K562 (cell line): Measurements from ENCODE around the gene TDRD9. TPM values are rescaled to one million over a fixed set of nuclear protein-coding genes. Genes with fewer than 3 reads are reported as not detected.

Source experiments
- EHMT2 ChIP-seq: fragments of 450-650 bp; IDR thresholded peaks from 2 replicates; pipeline ENCODE4 v1.6.1; 2018; ENCODE audit warnings: antibody characterized with exemption
- KAT7 ChIP-seq: sonication (generic); formaldehyde crosslinking; IDR thresholded peaks from 2 replicates; pipeline ENCODE4 v1.8.0; 2022; ENCODE audit warnings: missing genetic modification reagents, mild to moderate bottlenecking, borderline replicate concordance
- L3MBTL2 ChIP-seq: fragments of 450-650 bp; IDR thresholded peaks from 2 replicates; pipeline ENCODE4 v1.6.1; 2016; ENCODE audit warnings: mild to moderate bottlenecking, moderate library complexity
- MYC ChIP-seq, 2 experiments: fragments of 250-450 bp in 1 of 2; sonication (Bioruptor Pico) in 1 of 2; IDR thresholded peaks; 2 replicates each; pipeline versions ENCODE4 v1.5.1 to v1.6.1; 2012 to 2021; ENCODE audit warnings: low read depth in 2 of 2, borderline replicate concordance in 1 of 2, improper control_type of control experiment in 1 of 2, low read length in 1 of 2, mild to moderate bottlenecking in 1 of 2, moderate library complexity in 1 of 2
- SIN3A ChIP-seq, 2 experiments: fragments of 150-350 bp in 1 of 2; IDR thresholded peaks; 2 replicates each; pipeline ENCODE4 v1.6.1; 2011 to 2016; ENCODE audit warnings: borderline replicate concordance in 2 of 2, low read depth in 2 of 2, low read length in 2 of 2, mild to moderate bottlenecking in 2 of 2, moderate library complexity in 2 of 2; ENCODE audit not compliant: control insufficient read depth in 1 of 2
- SOX6 ChIP-seq: fragments of 450-650 bp; IDR thresholded peaks from 2 replicates; pipeline ENCODE4 v1.6.1; 2014; ENCODE audit warnings: mild to moderate bottlenecking
- ZNF77 ChIP-seq: fragments of 250-450 bp; sonication (Bioruptor Pico); IDR thresholded peaks from 2 replicates; pipeline ENCODE4 v1.5.0; 2020
- polyA plus RNA-seq, 8 experiments: library from polyadenylated mRNA; depleted of rRNA in 4 of 8; stranded (reverse) in 5 of 8; unstranded in 3 of 8; fragments of >200 nt; fragmentation: Nextera tagmentation in 2 of 8; fragmentation: Illumina TruSeq in 1 of 8; extraction: Ambion mirVana in 2 of 8; extraction: Trizol in 1 of 8; gene quantifications; 2 replicates each; pipeline versions ENCODE4 v1.2.1 to v1.2.3, GENCODE V29; 2011 to 2014; ENCODE audit warnings: inconsistent platforms in 1 of 8, missing spikeins in 1 of 8
- total RNA-seq, 7 experiments: library from RNA; depleted of rRNA in 6 of 7; stranded (reverse); fragments of >200 nt in 6 of 7; fragmentation: Illumina TruSeq in 2 of 7; extraction: Trizol in 2 of 7; gene quantifications; 2 replicates each; pipeline versions ENCODE4 v1.2.1 to v1.2.3, GENCODE V29; 2011 to 2021; ENCODE audit warnings: low replicate concordance in 1 of 7
- TF ChIP-seq, protein P1 (sequence below), 2 experiments: fragments of 450-650 bp in 1 of 2; sonication (generic) in 1 of 2; formaldehyde crosslinking in 1 of 2; IDR thresholded peaks; 2 replicates each; pipeline versions ENCODE4 v1.7.1 to v1.9.0; 2016 to 2022; ENCODE audit warnings: inconsistent platforms in 1 of 2, mild to moderate bottlenecking in 1 of 2, missing genetic modification reagents in 1 of 2
- TF ChIP-seq, protein P2 (sequence below): sonication (generic); IDR thresholded peaks from 2 replicates; pipeline ENCODE4 v1.6.1; 2016
- TF ChIP-seq, protein P3 (sequence below), 2 experiments: IDR thresholded peaks; 2 replicates each; pipeline ENCODE4 v1.6.1; 2012; ENCODE audit warnings: improper control_type of control experiment in 2 of 2, low read depth in 2 of 2, low read length in 2 of 2, borderline replicate concordance in 1 of 2

Gene TDRD9
- total and polyA plus RNA-seq, 9 of the 15 experiments (the other 6 are each of a cell fraction or from before 2014, with no cell fraction given), result 0.04 to 0.14 (median 0.04) TPM; not detected in 5

DNA sequence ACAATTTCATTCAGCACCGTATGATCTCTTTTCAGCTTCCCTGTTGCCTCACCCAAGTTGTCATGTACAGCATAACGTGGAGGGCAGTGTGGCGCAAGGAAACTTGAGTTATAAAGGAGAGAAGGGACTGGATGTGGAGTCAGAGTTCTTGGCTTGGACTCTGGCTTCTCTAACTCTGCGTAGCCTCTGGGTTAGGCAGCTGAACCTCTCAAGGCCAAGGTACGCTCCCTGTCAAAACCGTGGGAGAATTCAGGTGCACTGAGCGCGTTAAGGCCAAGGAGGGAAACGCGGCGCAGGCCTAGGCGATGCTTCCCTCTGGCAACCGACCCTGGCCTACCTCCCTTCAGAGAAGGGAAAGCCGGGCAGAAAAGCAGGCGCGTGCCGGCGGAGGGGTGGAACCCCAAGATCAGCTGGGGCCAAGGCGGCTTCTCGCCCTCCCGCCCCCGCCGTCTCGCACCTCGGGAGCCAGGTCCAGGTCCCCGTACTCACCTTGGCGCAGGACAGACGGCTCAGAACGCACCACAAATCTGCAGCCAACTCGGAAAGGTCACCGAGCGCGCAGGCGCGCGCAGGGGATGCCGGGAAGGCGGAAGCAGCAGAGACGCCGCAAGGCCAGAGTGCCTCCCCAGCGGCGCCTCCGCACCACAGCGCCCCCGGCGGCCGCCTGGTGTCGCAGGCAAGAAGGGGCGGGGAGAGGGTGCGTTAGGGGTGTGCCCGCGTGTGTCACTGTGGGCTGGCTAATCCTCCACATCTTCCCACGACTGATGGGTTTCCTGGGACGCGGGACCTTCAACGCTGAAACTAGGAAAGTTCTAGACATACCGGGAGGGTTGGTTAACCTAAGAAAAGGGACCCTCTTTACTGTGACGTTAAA lies 7.0 kb upstream of the TDRD9 start (continued):
- TF ChIP-seq, protein P1, sequence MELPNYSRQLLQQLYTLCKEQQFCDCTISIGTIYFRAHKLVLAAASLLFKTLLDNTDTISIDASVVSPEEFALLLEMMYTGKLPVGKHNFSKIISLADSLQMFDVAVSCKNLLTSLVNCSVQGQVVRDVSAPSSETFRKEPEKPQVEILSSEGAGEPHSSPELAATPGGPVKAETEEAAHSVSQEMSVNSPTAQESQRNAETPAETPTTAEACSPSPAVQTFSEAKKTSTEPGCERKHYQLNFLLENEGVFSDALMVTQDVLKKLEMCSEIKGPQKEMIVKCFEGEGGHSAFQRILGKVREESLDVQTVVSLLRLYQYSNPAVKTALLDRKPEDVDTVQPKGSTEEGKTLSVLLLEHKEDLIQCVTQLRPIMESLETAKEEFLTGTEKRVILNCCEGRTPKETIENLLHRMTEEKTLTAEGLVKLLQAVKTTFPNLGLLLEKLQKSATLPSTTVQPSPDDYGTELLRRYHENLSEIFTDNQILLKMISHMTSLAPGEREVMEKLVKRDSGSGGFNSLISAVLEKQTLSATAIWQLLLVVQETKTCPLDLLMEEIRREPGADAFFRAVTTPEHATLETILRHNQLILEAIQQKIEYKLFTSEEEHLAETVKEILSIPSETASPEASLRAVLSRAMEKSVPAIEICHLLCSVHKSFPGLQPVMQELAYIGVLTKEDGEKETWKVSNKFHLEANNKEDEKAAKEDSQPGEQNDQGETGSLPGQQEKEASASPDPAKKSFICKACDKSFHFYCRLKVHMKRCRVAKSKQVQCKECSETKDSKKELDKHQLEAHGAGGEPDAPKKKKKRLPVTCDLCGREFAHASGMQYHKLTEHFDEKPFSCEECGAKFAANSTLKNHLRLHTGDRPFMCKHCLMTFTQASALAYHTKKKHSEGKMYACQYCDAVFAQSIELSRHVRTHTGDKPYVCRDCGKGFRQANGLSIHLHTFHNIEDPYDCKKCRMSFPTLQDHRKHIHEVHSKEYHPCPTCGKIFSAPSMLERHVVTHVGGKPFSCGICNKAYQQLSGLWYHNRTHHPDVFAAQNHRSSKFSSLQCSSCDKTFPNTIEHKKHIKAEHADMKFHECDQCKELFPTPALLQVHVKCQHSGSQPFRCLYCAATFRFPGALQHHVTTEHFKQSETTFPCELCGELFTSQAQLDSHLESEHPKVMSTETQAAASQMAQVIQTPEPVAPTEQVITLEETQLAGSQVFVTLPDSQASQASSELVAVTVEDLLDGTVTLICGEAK (IDR thresholded peaks at IDR 0.05), result 0 out of 2 replicates have a peak, but pooled peaks have one; percentile 58
- TF ChIP-seq, protein P1 (CRISPR knock-in tag; IDR thresholded peaks at IDR 0.05), result no peak
- TF ChIP-seq L3MBTL2, result 0 out of 2 replicates have a peak, but pooled peaks have one; percentile 17
- TF ChIP-seq KAT7 (CRISPR knock-in tag), result no peak
- peak; percentile 61 for TF ChIP-seq SOX6
- TF ChIP-seq ZNF77 (CRISPR knock-in tag), result no peak
- TF ChIP-seq SIN3A (IDR thresholded peaks at IDR 0.05; ENCODE audit: borderline replicate concordance in 2 of 2, control insufficient read depth in 1 of 2, low read depth in 2 of 2, low read length in 2 of 2), result peak in 1 of 2 experiments; percentile 52; a peak in 1 of 4 replicates
- peak; percentile 73 for TF ChIP-seq MYC (IDR thresholded peaks at IDR 0.05; ENCODE audit: low read depth, low read length)
- TF ChIP-seq MYC (CRISPR knock-in tag; IDR thresholded peaks at IDR 0.05; ENCODE audit: borderline replicate concordance, low read depth), result no peak
- no peak for TF ChIP-seq EHMT2
- TF ChIP-seq, protein P2, sequence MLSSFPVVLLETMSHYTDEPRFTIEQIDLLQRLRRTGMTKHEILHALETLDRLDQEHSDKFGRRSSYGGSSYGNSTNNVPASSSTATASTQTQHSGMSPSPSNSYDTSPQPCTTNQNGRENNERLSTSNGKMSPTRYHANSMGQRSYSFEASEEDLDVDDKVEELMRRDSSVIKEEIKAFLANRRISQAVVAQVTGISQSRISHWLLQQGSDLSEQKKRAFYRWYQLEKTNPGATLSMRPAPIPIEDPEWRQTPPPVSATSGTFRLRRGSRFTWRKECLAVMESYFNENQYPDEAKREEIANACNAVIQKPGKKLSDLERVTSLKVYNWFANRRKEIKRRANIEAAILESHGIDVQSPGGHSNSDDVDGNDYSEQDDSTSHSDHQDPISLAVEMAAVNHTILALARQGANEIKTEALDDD, result peak; percentile 32; the same call in 1 of the 2 replicates
- TF ChIP-seq, protein P3, sequence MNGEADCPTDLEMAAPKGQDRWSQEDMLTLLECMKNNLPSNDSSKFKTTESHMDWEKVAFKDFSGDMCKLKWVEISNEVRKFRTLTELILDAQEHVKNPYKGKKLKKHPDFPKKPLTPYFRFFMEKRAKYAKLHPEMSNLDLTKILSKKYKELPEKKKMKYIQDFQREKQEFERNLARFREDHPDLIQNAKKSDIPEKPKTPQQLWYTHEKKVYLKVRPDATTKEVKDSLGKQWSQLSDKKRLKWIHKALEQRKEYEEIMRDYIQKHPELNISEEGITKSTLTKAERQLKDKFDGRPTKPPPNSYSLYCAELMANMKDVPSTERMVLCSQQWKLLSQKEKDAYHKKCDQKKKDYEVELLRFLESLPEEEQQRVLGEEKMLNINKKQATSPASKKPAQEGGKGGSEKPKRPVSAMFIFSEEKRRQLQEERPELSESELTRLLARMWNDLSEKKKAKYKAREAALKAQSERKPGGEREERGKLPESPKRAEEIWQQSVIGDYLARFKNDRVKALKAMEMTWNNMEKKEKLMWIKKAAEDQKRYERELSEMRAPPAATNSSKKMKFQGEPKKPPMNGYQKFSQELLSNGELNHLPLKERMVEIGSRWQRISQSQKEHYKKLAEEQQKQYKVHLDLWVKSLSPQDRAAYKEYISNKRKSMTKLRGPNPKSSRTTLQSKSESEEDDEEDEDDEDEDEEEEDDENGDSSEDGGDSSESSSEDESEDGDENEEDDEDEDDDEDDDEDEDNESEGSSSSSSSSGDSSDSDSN (IDR thresholded peaks at IDR 0.05; ENCODE audit: borderline replicate concordance in 1 of 2, low read depth in 2 of 2, low read length in 2 of 2), result no peak
